H1 (cell line): ENCODE measurements around the gene KCNV2. TPM values are rescaled to one million over a fixed set of nuclear protein-coding genes. Genes with fewer than 3 reads are reported as not detected.

Experiments used
- CTCF ChIA-PET: fragments of 300-600 bp; sonication (Branson Sonifier 250); formaldehyde crosslinking; loops from one replicate; lab custom pipeline; 2021; ENCODE audit not compliant: partially characterized antibody; lab: Charles Lee
- POLR2A ChIA-PET: fragments of 300-600 bp; sonication (Branson Sonifier 250); formaldehyde crosslinking; loops from one replicate; lab custom pipeline; 2021; ENCODE audit warnings: inconsistent platforms; ENCODE audit not compliant: partially characterized antibody; lab: Charles Lee
- DNase-seq, 2 experiments: peaks; one replicate each; pipeline versions ENCODE4 v3.0.0 to v3.0.0-alpha.2; 2010 to 2022; ENCODE audit warnings: low spot score in 2 of 2, low read depth in 1 of 2, mixed read lengths in 1 of 2
- FAIRE-seq: peaks from 2 replicates; lab custom pipeline; 2011; peaks lifted over from hg19 to GRCh38; lab: Jason Lieb, UNC
- H2AFZ ChIP-seq: 2 replicates; pipeline ENCODE4 v1.8.1; 2012; ENCODE audit warnings: low read length, inconsistent platforms
- H2AK5ac ChIP-seq: 2 replicates; pipeline ENCODE4 v1.6.1; 2013; ENCODE audit warnings: low read depth, low read length
- H2BK120ac ChIP-seq: replicated peaks from 2 replicates; pipeline ENCODE3; 2013; ENCODE audit warnings: low read depth, low read length, inconsistent platforms
- H2BK12ac ChIP-seq: 2 replicates; pipeline ENCODE4 v1.6.1; 2013; ENCODE audit warnings: low read depth, low read length
- H2BK15ac ChIP-seq: 2 replicates; pipeline ENCODE4 v1.6.1; 2013; ENCODE audit warnings: low read length
- H2BK20ac ChIP-seq: 2 replicates; pipeline ENCODE4 v1.6.1; 2013; ENCODE audit warnings: low read length
- H2BK5ac ChIP-seq: 2 replicates; pipeline ENCODE4 v1.6.1; 2013; ENCODE audit warnings: low read depth, low read length
- H3K14ac ChIP-seq: 2 replicates; pipeline ENCODE4 v1.6.1; 2013; ENCODE audit warnings: inconsistent platforms; ENCODE audit not compliant: insufficient read length
- H3K18ac ChIP-seq: 2 replicates; pipeline ENCODE4 v1.6.1; 2013; ENCODE audit warnings: low read length; ENCODE audit errors: extremely low read depth
- H3K23ac ChIP-seq: 2 replicates; pipeline ENCODE4 v1.6.1; 2013; ENCODE audit warnings: inconsistent platforms; ENCODE audit not compliant: insufficient read length
- H3K23me2 ChIP-seq: 2 replicates; pipeline ENCODE4 v1.6.1; 2013; ENCODE audit warnings: low read depth, low read length
- H3K27ac ChIP-seq: 2 replicates; pipeline ENCODE4 v1.6.1; 2011; ENCODE audit warnings: low read depth, low read length, inconsistent platforms
- H3K27me3 ChIP-seq, 4 experiments: replicated peaks in 1 of 4; 1 replicate in 1 of 4; 2 replicates in 3 of 4; pipeline versions ENCODE4 v1.6.1 to v1.8.1; 2011 to 2013; ENCODE audit warnings: low read length in 3 of 4, mild to moderate bottlenecking in 3 of 4, inconsistent platforms in 2 of 4, mixed read lengths in 2 of 4, moderate library complexity in 1 of 4; ENCODE audit not compliant: control insufficient read depth in 3 of 4, insufficient read depth in 3 of 4; ENCODE audit errors: extremely low read depth in 1 of 4
- H3K36me3 ChIP-seq, 4 experiments: 2 replicates each; pipeline versions ENCODE4 v1.6.1 to v1.8.1; 2011 to 2013; ENCODE audit warnings: mild to moderate bottlenecking in 4 of 4, low read length in 3 of 4, moderate library complexity in 2 of 4, control low read depth in 1 of 4, inconsistent platforms in 1 of 4; ENCODE audit not compliant: insufficient read depth in 4 of 4, control insufficient read depth in 2 of 4
- H3K4ac ChIP-seq: replicated peaks from 2 replicates; pipeline ENCODE3; 2013; ENCODE audit warnings: low read length, low read depth, mixed read lengths, inconsistent platforms; ENCODE audit not compliant: insufficient read length
- H3K4me1 ChIP-seq, 4 experiments: replicated peaks in 1 of 4; 1 replicate in 1 of 4; 2 replicates in 3 of 4; pipeline versions ENCODE4 v1.6.1 to v1.8.1; 2011 to 2013; ENCODE audit warnings: low read length in 3 of 4, inconsistent platforms in 2 of 4, mixed read lengths in 1 of 4; ENCODE audit not compliant: insufficient read depth in 4 of 4, control insufficient read depth in 3 of 4
- H3K4me2 ChIP-seq, 2 experiments: 2 replicates each; pipeline versions ENCODE4 v1.6.1 to v1.8.1; 2011 to 2013; ENCODE audit warnings: low read depth in 2 of 2, low read length in 2 of 2, control low read depth in 1 of 2, inconsistent platforms in 1 of 2, mild to moderate bottlenecking in 1 of 2; ENCODE audit not compliant: insufficient read depth in 1 of 2
- H3K4me3 ChIP-seq, 4 experiments: fragments of 200-600, 300-600 bp in 1 of 4; sonication (generic), shearing (Covaris generic), sonication (Bioruptor Twin) in 1 of 4; 2 replicates each; pipeline versions ENCODE4 v1.5.1 to v1.8.1; 2011 to 2016; ENCODE audit warnings: low read length in 4 of 4, low read depth in 3 of 4, control low read depth in 2 of 4, inconsistent platforms in 2 of 4, mild to moderate bottlenecking in 2 of 4, mixed read lengths in 1 of 4, moderate library complexity in 1 of 4; ENCODE audit not compliant: insufficient read depth in 2 of 4; ENCODE audit errors: extremely low read depth in 1 of 4
- H3K56ac ChIP-seq: replicated peaks from 2 replicates; pipeline ENCODE3; 2013; ENCODE audit warnings: low read depth, mild to moderate bottlenecking, mixed read lengths, low read length, inconsistent platforms; ENCODE audit not compliant: insufficient read length
- H3K79me1 ChIP-seq: 2 replicates; pipeline ENCODE4 v1.6.1; 2013; ENCODE audit warnings: low read depth, low read length, control low read depth
- H3K79me2 ChIP-seq, 2 experiments: 2 replicates each; pipeline versions ENCODE4 v1.6.1 to v1.8.1; 2012 to 2013; ENCODE audit warnings: low read length in 2 of 2, mild to moderate bottlenecking in 2 of 2, inconsistent platforms in 1 of 2; ENCODE audit not compliant: insufficient read depth in 2 of 2, control insufficient read depth in 1 of 2
- H3K9ac ChIP-seq, 4 experiments: replicated peaks in 1 of 4; 1 replicate in 1 of 4; 2 replicates in 3 of 4; pipeline versions ENCODE4 v1.6.1 to v1.8.1; 2011 to 2013; ENCODE audit warnings: low read depth in 3 of 4, low read length in 3 of 4, control low read depth in 2 of 4, mild to moderate bottlenecking in 2 of 4, moderate library complexity in 2 of 4, inconsistent platforms in 1 of 4; ENCODE audit errors: extremely low read depth in 1 of 4
- H3K9me3 ChIP-seq, 2 experiments: 2 replicates each; pipeline versions ENCODE4 v1.6.1 to v1.8.1; 2012 to 2013; ENCODE audit warnings: mild to moderate bottlenecking in 2 of 2, moderate library complexity in 2 of 2, control low read depth in 1 of 2, inconsistent platforms in 1 of 2, low read depth in 1 of 2, low read length in 1 of 2, mixed read lengths in 1 of 2; ENCODE audit not compliant: insufficient read depth in 2 of 2
- H4K20me1 ChIP-seq, 2 experiments: replicated peaks in 1 of 2; 2 replicates each; pipeline versions ENCODE3 to v1.8.1; 2011 to 2013; ENCODE audit warnings: inconsistent platforms in 2 of 2, low read length in 2 of 2, mild to moderate bottlenecking in 1 of 2; ENCODE audit not compliant: insufficient read depth in 2 of 2, control insufficient read depth in 1 of 2
- H4K5ac ChIP-seq: 2 replicates; pipeline ENCODE4 v1.6.1; 2013; ENCODE audit warnings: low read length, low read depth, mixed read lengths, inconsistent platforms; ENCODE audit not compliant: insufficient read length
- H4K8ac ChIP-seq: 2 replicates; pipeline ENCODE4 v1.8.0; 2013; ENCODE audit warnings: mild to moderate bottlenecking, moderate library complexity, low read length, inconsistent platforms; ENCODE audit not compliant: insufficient read depth; ENCODE audit errors: extremely low read depth
- H4K91ac ChIP-seq: replicated peaks from 2 replicates; pipeline ENCODE3; 2013; ENCODE audit warnings: low read length, mixed read lengths, inconsistent platforms; ENCODE audit not compliant: insufficient read length
- BACH1 ChIP-seq: IDR thresholded peaks from 2 replicates; pipeline ENCODE4 v1.6.1; 2012; ENCODE audit warnings: low read length, improper control_type of control experiment
- CHD1 ChIP-seq: IDR thresholded peaks from 2 replicates; pipeline ENCODE4 v1.6.1; 2012; ENCODE audit warnings: low read depth, low read length, improper control_type of control experiment
- EZH2 ChIP-seq: fragments of 200-600 bp; sonication (generic); IDR thresholded peaks from 2 replicates; pipeline ENCODE4 v1.7.1; 2012; ENCODE audit warnings: low read depth, mild to moderate bottlenecking, moderate library complexity, low read length, inconsistent platforms; ENCODE audit not compliant: severe bottlenecking
- HDAC2 ChIP-seq, 2 experiments: fragments of 300-600 bp in 1 of 2; sonication (generic) in 1 of 2; IDR thresholded peaks; 2 replicates each; pipeline ENCODE4 v1.6.1; 2011 to 2012; ENCODE audit warnings: low read depth in 2 of 2, low read length in 2 of 2, mild to moderate bottlenecking in 2 of 2, moderate library complexity in 2 of 2, borderline replicate concordance in 1 of 2, inconsistent platforms in 1 of 2
- KDM4A ChIP-seq: IDR thresholded peaks from one replicate; pipeline ENCODE4 v1.7.1; 2012; ENCODE audit warnings: low read depth, mild to moderate bottlenecking, moderate library complexity, low read length, inconsistent platforms; ENCODE audit not compliant: severe bottlenecking
- SIX5 ChIP-seq: IDR thresholded peaks from 2 replicates; pipeline ENCODE4 v1.6.1; 2011; ENCODE audit warnings: mild to moderate bottlenecking, low read depth, low read length
- TBP ChIP-seq: IDR thresholded peaks from 2 replicates; pipeline ENCODE4 v1.6.1; 2011; ENCODE audit warnings: low read depth, low read length, improper control_type of control experiment
- TCF12 ChIP-seq: IDR thresholded peaks from 2 replicates; pipeline ENCODE4 v1.6.1; 2011; ENCODE audit warnings: low read depth, mild to moderate bottlenecking, low read length
- TEAD4 ChIP-seq: IDR thresholded peaks from 2 replicates; pipeline ENCODE4 v1.6.1; 2012; ENCODE audit warnings: low read depth, low read length, inconsistent platforms, mixed read lengths
- WGBS, 2 experiments: shearing (Covaris generic) in 1 of 2; methylation state at CpG; one replicate each; pipeline versions ENCODE4 v1.1.6 to v1.1.7; 2013 to 2015; ENCODE audit warnings: low lambda C conversion rate in 2 of 2, mixed read lengths in 2 of 2, inconsistent platforms in 1 of 2, low coverage in 1 of 2, missing lambda C conversion rate in 1 of 2; ENCODE audit not compliant: insufficient replicate concordance in 2 of 2, insufficient coverage in 1 of 2, insufficient read length in 1 of 2; ENCODE audit errors: extremely low coverage in 1 of 2, missing lambda C conversion rate in 1 of 2; 5-methylcytosine and 5-hydroxymethylcytosine counted together
- polyA plus RNA-seq, 7 experiments: library from polyadenylated mRNA; depleted of rRNA in 3 of 7; stranded (reverse) in 5 of 7; unstranded in 2 of 7; fragments of >200 nt in 5 of 7; fragments of 200-250 nt in 2 of 7; gene quantifications; 1 replicate in 5 of 7; 2 replicates in 1 of 7; 4 replicates in 1 of 7; pipeline versions ENCODE4 v1.2.1 to v1.2.3, GENCODE V29; 2011 to 2013; ENCODE audit warnings: missing spikeins in 2 of 7, mixed read lengths in 2 of 7
- total RNA-seq: library from RNA; stranded (reverse); fragmentation: NEBNext Ultra II Directional; extraction: Animal tissue kit (Norgen Biotek cat#: 25700); gene quantifications from 2 replicates; pipeline ENCODE4 v1.2.1, GENCODE V29; 2021

The KCNV2 gene
- total and polyA plus RNA-seq, 2 of the 8 experiments (the other 6 are each of a cell fraction or from before 2014, with no cell fraction given): not detected

DNA sequence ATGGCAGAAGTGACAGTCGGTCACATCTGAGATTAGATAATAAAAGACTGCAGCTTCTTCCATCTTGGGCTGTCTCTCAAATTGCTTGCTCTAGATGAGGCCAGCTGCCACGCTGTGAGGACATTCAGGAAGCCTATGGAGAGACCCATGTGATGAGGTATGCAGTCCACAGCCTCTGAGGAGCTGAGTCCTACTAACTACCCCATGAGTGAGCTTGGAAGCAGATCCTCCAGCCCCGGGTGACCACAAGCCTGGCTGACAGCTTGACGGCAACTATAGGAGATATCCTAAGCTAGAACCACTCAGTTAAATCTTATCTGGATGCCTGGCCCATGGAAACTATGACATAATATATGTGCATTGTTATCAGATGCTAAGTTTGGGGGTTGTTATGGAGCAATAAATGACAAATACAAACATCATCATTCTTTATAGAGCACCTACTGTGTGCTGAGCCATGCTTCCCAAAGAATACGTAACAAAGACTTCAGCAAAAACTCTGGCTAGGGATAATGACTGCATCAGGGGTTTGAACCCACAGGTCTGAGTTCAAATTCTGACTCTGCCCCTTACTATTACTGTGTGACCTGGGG, 26.7 kb downstream of the KCNV2 start:
- H3K36me3 ChIP-seq: peaks cover 0 to 5% (median 0%) of the 10 kb centered on the region in 4 experiments; a peak in 2 of 8 replicates
- no peak overlapping the region for H3K27ac ChIP-seq
- H4K91ac ChIP-seq: no peak overlapping the region
- H3K4me2 ChIP-seq: no peak overlapping the region
- H3K4me3 ChIP-seq: no peak overlapping the region
- H3K56ac ChIP-seq: no peak overlapping the region
- H2BK5ac ChIP-seq: no peak overlapping the region
- H3K23me2 ChIP-seq: no peaks in the 10 kb centered on the region
- no peak overlapping the region for H3K4ac ChIP-seq
- no peak overlapping the region for H3K23ac ChIP-seq
- DNase-seq (no peak), FAIRE-seq (no peak)
- no peaks in the 10 kb centered on the region for H3K27me3 ChIP-seq
- no peak overlapping the region for H3K18ac ChIP-seq
- TF ChIP-seq TEAD4 (no peak), KDM4A (no peak), EZH2 (no peak), CHD1 (no peak), BACH1 (no peak), HDAC2 (IDR thresholded peaks at IDR 0.05; ENCODE audit: borderline replicate concordance in 1 of 2, low read depth in 2 of 2, low read length in 2 of 2) (no peak), SIX5 (no peak), TBP (no peak), TCF12 (no peak)
- peaks cover 0 to 6% (median 2%) of the 10 kb centered on the region in 4 experiments; a peak in 2 of 7 replicates for H3K4me1 ChIP-seq
- H4K5ac ChIP-seq: no peak overlapping the region
- H3K79me2 ChIP-seq: no peaks in the 10 kb centered on the region
- no peak overlapping the region for H3K14ac ChIP-seq
- H2BK120ac ChIP-seq: no peak overlapping the region
- no peak overlapping the region for H2BK15ac ChIP-seq
- ChIA-PET CTCF (interaction anchor here (0.6 to 1.2 kb wide), 4 partner anchors 10 to 111 kb away, joined by 3 to 4 read pairs (median 4); no protein-coding TSS in a partner anchor), POLR2A (no interaction called here)
- no peak overlapping the region for H4K8ac ChIP-seq
- no peaks in the 10 kb centered on the region for H3K9me3 ChIP-seq
- no peak overlapping the region for H2BK20ac ChIP-seq
- no peaks in the 10 kb centered on the region for H3K79me1 ChIP-seq
- no peak overlapping the region for H2AFZ ChIP-seq
- H3K9ac ChIP-seq: no peak overlapping the region
- H4K20me1 ChIP-seq: no peaks in the 10 kb centered on the region
- H2BK12ac ChIP-seq: no peak overlapping the region
- no peak overlapping the region for H2AK5ac ChIP-seq
- 92% methylated on average over 5 of the region's 5 CpGs; no CpG with 5 or more reads in 1 of the 2 experiments for whole genome bisulfite sequencing, 2 experiments
